GM18868 (cell line): Measurements from ENCODE around the gene CEBPA.
A peak's percentile ranks its signal among the peaks of the same experiment; 100 is the strongest.

Experiments used
- ATAC-seq: cut with Tn5 transposase; IDR thresholded peaks from one replicate; pipeline ENCODE4 v1.9.1; 2021; ENCODE audit warnings: mild to moderate bottlenecking, moderate library complexity; ENCODE audit not compliant: unreplicated experiment

The CEBPA gene

GRCh38 chr19:33289261-33289660, 13.1 kb downstream of the CEBPA start:
- no peak for ATAC-seq

- ATAC-seq, result no peak
These were observed 13.7 kb downstream of the CEBPA start for GRCh38 chr19:33288666-33289065.

DNA sequence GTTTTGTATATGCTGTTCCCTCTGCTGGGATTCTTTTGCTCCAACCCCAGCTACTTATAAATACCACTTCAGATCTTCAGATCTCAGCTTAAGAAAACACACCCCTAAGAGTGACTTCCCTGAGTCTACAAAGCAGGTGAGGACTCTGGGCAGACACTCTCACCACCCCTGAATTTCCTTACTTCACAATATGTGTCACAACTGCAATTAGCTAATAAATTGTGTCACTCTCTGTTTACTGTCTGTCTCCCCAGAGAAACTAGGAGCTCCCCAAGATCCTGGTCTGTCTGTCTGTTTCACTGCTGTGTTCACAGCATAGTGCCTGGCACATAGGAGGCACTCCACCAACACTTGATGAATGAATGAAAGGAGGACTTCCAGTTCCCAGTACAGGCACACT, 14.4 kb downstream of the CEBPA start:
- ATAC-seq, result no peak

GRCh38 chr19:33287438-33287837, 14.9 kb downstream of the CEBPA start:
- no peak for ATAC-seq

DNA sequence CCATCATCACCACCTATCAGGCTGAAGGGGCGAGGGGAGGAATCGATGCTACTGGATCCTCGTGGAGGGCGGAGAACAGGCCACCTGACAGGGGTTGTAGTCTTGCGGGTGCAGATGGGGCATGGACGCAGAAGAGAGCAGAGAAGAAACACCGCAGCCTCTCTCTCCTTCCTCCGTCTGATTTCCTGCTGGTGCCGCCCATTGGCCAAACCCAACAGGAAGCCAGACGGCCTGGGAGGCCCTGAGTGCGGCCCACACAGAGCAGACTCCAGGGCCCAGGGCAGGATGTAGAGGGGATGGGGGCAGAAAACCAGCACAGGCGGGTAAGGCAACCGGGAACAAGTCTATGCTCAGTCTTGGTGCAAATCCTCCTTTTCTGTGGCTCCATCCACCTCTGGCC, 15.4 kb downstream of the CEBPA start:
- ATAC-seq, result no peak

DNA sequence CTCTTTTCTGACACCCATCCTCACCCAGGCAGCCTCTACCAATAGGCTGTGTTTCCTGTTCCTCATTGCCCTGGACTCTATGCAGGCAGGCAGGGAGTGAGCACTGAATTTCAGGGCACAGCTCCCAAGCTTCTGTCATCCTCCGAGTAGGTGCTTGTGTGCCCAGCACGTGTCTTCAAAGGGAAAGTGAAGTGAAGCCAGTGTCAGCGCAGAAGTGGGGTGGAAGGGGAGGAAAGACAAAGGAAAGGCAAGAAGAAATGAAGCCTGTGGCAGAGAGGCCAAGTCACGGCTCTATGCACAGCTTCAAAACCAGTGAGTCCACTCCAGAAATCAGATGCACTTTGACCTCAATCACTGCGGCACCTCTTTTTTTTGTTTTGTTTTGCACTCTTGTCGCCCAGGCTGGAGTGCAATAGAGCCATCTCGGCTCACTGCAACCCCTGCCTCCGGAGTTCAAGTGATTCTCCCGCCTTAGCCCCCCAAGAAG, 16.9 kb downstream of the CEBPA start:
- no peak for ATAC-seq

DNA sequence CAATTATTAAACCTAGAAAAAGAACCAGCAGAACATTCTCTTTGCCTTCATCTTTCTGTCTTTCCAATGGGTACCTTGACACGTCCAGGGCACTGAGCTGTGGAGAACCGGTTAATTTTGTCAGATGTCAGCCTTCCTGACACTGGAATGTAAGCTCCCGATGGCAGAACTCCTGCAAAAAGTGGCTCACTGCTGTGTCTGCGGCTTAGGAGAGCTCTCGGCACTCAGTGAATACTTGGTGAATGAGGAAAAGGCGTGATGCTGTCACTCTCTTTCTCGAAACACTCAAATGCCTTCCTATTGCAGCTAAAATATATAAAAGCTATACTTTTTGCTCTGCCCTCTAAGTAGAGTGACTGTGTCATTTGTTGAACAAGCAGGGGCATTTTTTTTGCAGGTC, 17.6 kb downstream of the CEBPA start:
- no peak for ATAC-seq

DNA sequence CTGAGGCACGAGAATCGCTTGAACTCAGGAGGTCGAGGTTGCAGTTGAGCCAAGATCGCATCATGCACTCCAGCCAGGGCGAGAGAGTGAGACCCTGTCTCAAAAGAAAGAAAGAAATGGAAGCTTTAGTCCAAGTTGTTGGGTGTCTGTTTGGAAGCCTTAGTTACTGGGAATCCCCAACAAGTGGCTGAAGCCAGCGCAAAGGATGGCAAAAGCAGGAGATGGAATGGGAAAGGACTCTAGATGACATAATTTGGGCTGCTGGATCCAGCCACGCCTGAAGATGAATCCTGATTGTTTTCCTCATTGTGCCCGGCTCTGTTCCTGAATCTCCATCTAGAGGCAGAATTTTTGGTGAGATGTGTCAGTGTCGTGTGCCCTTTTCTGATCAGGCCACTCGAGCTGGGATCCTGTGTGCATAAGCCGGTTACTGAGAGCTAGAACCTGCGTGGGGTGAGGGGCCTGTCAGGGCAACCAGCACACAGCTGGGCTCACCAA, 18.1 kb downstream of the CEBPA start:
- no peak for ATAC-seq

DNA sequence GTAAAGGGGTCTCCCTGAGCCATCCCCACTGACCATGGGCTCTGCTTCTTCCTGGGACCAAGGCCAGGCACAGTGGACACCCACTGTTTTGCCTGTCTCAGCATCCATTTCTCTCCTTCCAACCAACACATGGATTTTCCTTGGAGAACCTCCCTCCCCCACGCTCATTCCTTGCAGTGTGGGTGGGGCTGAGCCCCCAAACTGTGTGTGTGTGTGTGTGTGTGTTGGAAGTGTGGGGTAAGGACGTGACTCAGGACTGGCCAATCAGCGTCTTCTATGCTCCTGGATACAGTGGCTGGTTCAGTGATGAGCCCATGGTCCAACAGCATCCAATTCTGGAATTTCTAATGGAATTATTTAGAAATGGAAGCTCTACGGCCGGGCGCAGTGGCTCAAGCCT, 18.7 kb downstream of the CEBPA start:
- ATAC-seq, result no peak

GRCh38 chr19:33282036-33282671, 20.2 kb downstream of the CEBPA start:
- ATAC-seq, result no peak

DNA sequence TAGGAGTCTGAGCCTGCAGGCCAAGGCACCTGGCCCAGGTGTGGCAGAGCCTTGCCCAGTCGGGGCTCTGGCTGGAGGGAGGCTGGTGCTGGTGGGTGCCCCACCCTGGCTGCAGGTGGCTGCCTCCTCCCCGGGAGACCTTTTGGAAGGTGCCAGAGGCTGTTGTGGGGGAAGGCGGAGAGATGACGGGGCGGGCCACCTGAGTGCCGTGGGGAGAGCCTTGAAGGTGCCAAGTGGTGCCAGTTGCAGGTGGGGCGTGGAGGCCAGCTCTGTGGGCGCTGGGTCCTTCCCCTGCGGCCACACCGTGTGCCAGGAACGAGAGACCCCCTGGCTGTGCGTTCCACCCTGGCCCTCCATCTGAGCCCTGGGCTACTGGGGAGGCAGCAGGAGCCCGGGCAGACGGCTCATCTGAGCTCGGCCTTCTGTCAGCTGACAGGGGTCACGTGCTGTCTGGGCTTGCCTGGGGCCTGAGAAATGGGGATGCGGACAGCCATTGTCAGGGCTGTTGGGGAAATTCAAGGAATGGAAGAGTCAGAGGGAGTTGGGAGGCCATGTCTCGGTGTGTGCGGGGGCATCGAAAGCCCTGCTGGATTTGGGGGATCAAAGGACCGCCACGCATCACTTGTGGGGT, 20.9 kb downstream of the CEBPA start:
- no peak for ATAC-seq

DNA sequence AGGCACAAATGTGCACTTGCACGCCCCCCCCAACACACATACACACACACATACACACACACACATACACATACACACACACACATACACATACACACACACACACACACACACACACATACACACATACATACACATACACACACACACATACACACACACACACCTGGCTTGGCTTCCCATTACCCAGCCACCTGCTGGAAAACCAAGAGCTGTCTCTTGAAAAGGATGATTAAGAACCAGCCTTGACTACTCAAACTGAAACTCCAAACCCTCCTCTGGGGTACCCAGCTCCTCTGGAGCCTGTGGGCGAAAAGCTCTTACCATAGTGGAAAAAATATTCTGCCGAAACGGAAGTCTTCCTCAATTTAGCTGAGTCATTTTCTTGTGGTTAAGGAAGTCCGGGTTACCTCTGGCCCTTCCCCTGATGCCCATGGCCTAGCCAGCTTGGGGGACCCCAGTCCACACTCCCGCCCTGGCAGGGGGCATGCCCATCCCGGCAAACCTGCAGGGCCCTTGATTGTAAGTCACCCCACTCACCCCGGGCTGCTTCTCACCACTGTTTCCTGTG, 21.9 kb downstream of the CEBPA start:
- peak; percentile 97 for ATAC-seq

GRCh38 chr19:33279430-33280350, 22.6 kb downstream of the CEBPA start:
- no peak for ATAC-seq

DNA sequence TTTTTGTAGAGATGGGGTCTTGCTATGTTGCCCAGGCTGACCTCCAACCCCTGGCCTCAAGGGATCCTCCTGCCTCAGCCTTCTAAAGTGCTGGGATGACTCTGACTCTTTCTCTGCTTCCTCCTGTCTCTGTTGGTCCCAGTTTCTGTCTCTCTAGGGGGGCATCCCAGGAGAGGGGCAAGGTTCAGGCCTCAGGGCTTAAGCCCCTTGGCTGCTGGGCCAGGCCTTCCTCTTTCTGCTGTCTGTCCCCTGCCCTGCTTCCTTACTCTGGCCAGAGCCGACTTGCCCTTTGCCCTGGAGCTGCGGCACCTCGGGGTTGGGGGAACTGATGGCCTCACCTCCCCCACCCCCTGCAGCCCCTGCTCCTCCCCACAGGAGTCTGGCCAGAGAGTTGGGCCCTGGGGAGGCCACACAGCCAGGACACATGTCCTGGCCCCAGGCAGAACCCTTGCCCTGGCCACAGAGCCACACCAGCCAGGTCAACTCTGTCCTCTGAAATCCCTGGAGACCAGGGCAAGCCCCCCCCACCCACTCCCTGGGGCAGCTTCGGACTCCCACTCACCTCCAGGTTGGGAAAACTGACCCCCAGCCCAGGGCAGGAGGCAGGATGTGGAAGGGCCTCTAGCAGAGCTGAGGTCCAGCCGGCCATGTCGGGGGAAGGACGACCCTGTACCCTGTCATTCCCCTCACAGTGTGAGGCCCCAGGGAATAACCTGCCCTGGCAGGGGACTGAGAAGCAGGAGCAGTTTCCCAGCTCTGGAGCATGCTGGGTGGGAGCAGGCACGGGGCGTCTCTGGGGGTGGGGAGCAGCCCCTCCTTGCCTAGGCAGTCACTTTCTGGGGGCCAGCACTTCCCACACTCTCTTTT, 23.7 kb downstream of the CEBPA start:
- no peak for ATAC-seq

DNA sequence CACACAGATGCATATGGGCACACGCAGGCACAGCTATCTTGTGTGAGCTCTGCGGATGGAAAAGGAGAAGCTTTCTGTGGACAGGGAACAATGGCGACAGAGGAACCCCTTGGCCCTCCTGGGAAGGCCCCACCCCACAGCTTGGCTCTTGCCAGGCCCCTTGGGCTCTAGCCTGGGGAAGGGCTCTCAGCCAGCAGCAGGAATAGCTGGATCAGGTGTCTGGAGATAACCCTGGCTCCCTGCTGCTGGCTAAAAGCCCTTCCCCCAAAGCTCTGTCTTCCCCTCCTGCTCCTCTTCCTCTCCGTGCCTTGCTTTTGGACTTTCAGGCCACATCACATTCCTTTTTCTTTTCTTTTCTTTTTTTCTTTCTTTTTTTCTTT, 24.3 kb downstream of the CEBPA start:
- no peak for ATAC-seq

DNA sequence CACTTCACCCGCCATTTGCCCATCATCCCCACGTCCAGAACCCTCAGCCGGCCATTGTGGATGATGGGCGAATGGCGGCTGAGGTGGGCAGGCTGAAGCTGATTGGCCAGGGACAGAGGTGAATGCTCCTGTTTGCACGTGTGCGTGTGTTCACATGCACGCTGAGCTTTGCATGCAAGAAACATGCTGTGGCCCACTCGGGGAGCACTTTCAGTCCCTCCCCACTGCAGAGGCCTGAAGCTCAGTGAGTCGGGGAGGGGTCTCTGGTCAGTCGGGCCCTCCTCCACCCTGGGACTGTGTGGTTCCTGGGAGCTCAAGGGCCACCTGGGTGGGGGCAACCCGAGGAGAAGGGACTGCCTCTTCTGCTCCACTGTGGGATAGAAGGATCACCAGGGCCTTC, 24.9 kb downstream of the CEBPA start:
- no peak for ATAC-seq

GRCh38 chr19:33275933-33276619, 26.3 kb downstream of the CEBPA start:
- ATAC-seq, result no peak

GRCh38 chr19:33275559-33275932, 26.8 kb downstream of the CEBPA start:
- ATAC-seq, result no peak

- no peak for ATAC-seq
These were observed 27.4 kb downstream of the CEBPA start for GRCh38 chr19:33274663-33275558.
